Panc1 (cell line): ENCODE results near the gene ADCY3. TPM values are rescaled to one million over a fixed set of nuclear protein-coding genes. Genes with fewer than 3 reads are reported as not detected.

Experiments used
- ATAC-seq: fragments of 200-7000 bp; cut with Tn5 transposase; 2 replicates; pipeline ENCODE4 v1.9.1; 2020; ENCODE audit warnings: mild to moderate bottlenecking, moderate library complexity
- BruUV-seq: library from RNA; stranded (reverse); fragments of 400-500 nt; replicated peaks from 2 replicates; lab custom pipeline; 2021; lab: Mats Ljungman, UMichigan
- CTCF ChIA-PET: fragments of 300-600 bp; sonication (Branson Sonifier 250); formaldehyde crosslinking; loops from one replicate; lab custom pipeline; 2022; ENCODE audit warnings: antibody characterized with exemption; lab: Charles Lee
- POLR2A ChIA-PET: fragments of 300-600 bp; sonication (Branson Sonifier 250); formaldehyde crosslinking; loops from one replicate; lab custom pipeline; 2022; ENCODE audit warnings: antibody characterized with exemption; lab: Charles Lee
- DNase-seq: peaks from one replicate; pipeline ENCODE4 v3.0.0-alpha.2; 2010; ENCODE audit warnings: low read depth, low spot score
- H3K27ac ChIP-seq: 2 replicates; pipeline ENCODE4 v1.5.1; 2011; ENCODE audit warnings: mild to moderate bottlenecking, low read length, inconsistent platforms
- H3K27me3 ChIP-seq: fragments of 200-500 bp; sonication (Bioruptor generic); 2 replicates; pipeline ENCODE4 v1.6.0; 2014; ENCODE audit warnings: low read length, inconsistent platforms; ENCODE audit not compliant: control insufficient read depth, insufficient read depth
- H3K36me3 ChIP-seq: fragments of 200-500 bp; sonication (Bioruptor generic); 2 replicates; pipeline ENCODE4 v1.5.1; 2014; ENCODE audit warnings: inconsistent platforms, mild to moderate bottlenecking, low read length, moderate library complexity; ENCODE audit not compliant: control insufficient read depth, insufficient read depth
- H3K4me1 ChIP-seq: 2 replicates; pipeline ENCODE4 v1.5.1; 2011; ENCODE audit warnings: inconsistent platforms, mild to moderate bottlenecking, low read length, moderate library complexity; ENCODE audit not compliant: control insufficient read depth, insufficient read depth
- H3K4me3 ChIP-seq, 2 experiments: 2 replicates each; pipeline ENCODE4 v1.5.1; 2011 to 2012; ENCODE audit warnings: low read depth in 2 of 2, low read length in 2 of 2, mild to moderate bottlenecking in 2 of 2, inconsistent platforms in 1 of 2, moderate library complexity in 1 of 2
- H3K9me3 ChIP-seq: fragments of 200-500 bp; sonication (Bioruptor generic); 2 replicates; pipeline ENCODE4 v1.5.1; 2014; ENCODE audit warnings: low read depth, mild to moderate bottlenecking, inconsistent platforms, low read length, moderate library complexity; ENCODE audit not compliant: control insufficient read depth, insufficient read depth
- CTCF ChIP-seq: fragments of 450-650 bp; IDR thresholded peaks from 2 replicates; pipeline ENCODE4 v1.5.1; 2017; ENCODE audit warnings: mild to moderate bottlenecking
- POLR2AphosphoS5 ChIP-seq: IDR thresholded peaks from 2 replicates; pipeline ENCODE4 v1.6.1; 2012; ENCODE audit warnings: mild to moderate bottlenecking, low read depth, low read length, moderate library complexity
- SIN3A ChIP-seq: IDR thresholded peaks from 2 replicates; pipeline ENCODE4 v1.6.1; 2012; ENCODE audit warnings: low read depth, mild to moderate bottlenecking, low read length, moderate library complexity, borderline replicate concordance; ENCODE audit not compliant: insufficient read depth
- TCF7L2 ChIP-seq: IDR thresholded peaks from 2 replicates; pipeline ENCODE4 v1.6.1; 2011; ENCODE audit warnings: mild to moderate bottlenecking, low read depth, low read length, inconsistent platforms
- in situ Hi-C: cut with HindIII; loops from 2 replicates; pipeline ENCODE4 v1.10.0; 2016; ENCODE audit warnings: low sequenced_read_pairs, low pct_unique_long_range_greater_than_20kb
- intact Hi-C: fragments of 100-400 bp; cut with micrococcal nuclease; formaldehyde crosslinking; loops from one replicate; pipeline ENCODE4 v1.10.0; 2022; ENCODE audit not compliant: unreplicated experiment
- total RNA-seq: library from RNA; stranded (reverse); gene quantifications from one replicate; pipeline ENCODE4 v1.2.1, GENCODE V29; 2021; ENCODE audit not compliant: unreplicated experiment
- TF ChIP-seq, protein P1 (sequence below), 2 experiments: IDR thresholded peaks; 2 replicates each; pipeline ENCODE4 v1.6.1; 2011 to 2012; ENCODE audit warnings: low read depth in 2 of 2, control low read depth in 1 of 2, low read length in 1 of 2, mild to moderate bottlenecking in 1 of 2, moderate library complexity in 1 of 2; ENCODE audit not compliant: insufficient read depth in 1 of 2

ADCY3 gene
- total RNA-seq, 1 experiment from 2014 or later: 34.1 TPM

- intact Hi-C loops: no loop called here
- no peak for TF ChIP-seq SIN3A
- no peak for TF ChIP-seq TCF7L2
- TF ChIP-seq POLR2AphosphoS5: no peak
- TF ChIP-seq CTCF: no peak
- TF ChIP-seq, protein P1, sequence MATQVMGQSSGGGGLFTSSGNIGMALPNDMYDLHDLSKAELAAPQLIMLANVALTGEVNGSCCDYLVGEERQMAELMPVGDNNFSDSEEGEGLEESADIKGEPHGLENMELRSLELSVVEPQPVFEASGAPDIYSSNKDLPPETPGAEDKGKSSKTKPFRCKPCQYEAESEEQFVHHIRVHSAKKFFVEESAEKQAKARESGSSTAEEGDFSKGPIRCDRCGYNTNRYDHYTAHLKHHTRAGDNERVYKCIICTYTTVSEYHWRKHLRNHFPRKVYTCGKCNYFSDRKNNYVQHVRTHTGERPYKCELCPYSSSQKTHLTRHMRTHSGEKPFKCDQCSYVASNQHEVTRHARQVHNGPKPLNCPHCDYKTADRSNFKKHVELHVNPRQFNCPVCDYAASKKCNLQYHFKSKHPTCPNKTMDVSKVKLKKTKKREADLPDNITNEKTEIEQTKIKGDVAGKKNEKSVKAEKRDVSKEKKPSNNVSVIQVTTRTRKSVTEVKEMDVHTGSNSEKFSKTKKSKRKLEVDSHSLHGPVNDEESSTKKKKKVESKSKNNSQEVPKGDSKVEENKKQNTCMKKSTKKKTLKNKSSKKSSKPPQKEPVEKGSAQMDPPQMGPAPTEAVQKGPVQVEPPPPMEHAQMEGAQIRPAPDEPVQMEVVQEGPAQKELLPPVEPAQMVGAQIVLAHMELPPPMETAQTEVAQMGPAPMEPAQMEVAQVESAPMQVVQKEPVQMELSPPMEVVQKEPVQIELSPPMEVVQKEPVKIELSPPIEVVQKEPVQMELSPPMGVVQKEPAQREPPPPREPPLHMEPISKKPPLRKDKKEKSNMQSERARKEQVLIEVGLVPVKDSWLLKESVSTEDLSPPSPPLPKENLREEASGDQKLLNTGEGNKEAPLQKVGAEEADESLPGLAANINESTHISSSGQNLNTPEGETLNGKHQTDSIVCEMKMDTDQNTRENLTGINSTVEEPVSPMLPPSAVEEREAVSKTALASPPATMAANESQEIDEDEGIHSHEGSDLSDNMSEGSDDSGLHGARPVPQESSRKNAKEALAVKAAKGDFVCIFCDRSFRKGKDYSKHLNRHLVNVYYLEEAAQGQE (IDR thresholded peaks at IDR 0.05; ENCODE audit: insufficient read depth in 1 of 2, low read depth in 2 of 2, low read length in 1 of 2): no peak
- no peaks in the 10 kb centered on the region for H3K36me3 ChIP-seq
- H3K4me3 ChIP-seq: no peak overlapping the region
- H3K9me3 ChIP-seq: peaks cover 8% of the 10 kb centered on the region; the same call in 1 of the 2 replicates
- in situ Hi-C loops: no loop called here
- DNase-seq (no peak), ATAC-seq (no peak)
- H3K4me1 ChIP-seq: no peaks in the 10 kb centered on the region
- H3K27ac ChIP-seq: no peak overlapping the region
- no TSS peak for BruUV-seq
- H3K27me3 ChIP-seq: no peaks in the 10 kb centered on the region
- ChIA-PET CTCF (no interaction called here), POLR2A (no interaction called here)
Measured at GRCh38 chr2:24898122-24899109, 21.6 kb downstream of the ADCY3 start.

- no peaks in the 10 kb centered on the region for H3K4me1 ChIP-seq
- H3K27me3 ChIP-seq: no peaks in the 10 kb centered on the region
- intact Hi-C loops: no loop called here
- CTCF ChIA-PET: no interaction called here
- no peak overlapping the region for H3K4me3 ChIP-seq
- ATAC-seq: no peak
- POLR2A ChIA-PET: no interaction called here
- BruUV-seq: no TSS peak
- peaks cover 8% of the 10 kb centered on the region; the same call in 1 of the 2 replicates for H3K9me3 ChIP-seq
- DNase-seq: no peak
- TF ChIP-seq TCF7L2 (no peak), CTCF (no peak)
- no peaks in the 10 kb centered on the region for H3K36me3 ChIP-seq
- no peak overlapping the region for H3K27ac ChIP-seq
- in situ Hi-C loops: no loop called here
Measured at GRCh38 chr2:24894750-24895149, 25.3 kb downstream of the ADCY3 start.
